Measurements from ENCODE around the gene CRYL1.

DNA sequence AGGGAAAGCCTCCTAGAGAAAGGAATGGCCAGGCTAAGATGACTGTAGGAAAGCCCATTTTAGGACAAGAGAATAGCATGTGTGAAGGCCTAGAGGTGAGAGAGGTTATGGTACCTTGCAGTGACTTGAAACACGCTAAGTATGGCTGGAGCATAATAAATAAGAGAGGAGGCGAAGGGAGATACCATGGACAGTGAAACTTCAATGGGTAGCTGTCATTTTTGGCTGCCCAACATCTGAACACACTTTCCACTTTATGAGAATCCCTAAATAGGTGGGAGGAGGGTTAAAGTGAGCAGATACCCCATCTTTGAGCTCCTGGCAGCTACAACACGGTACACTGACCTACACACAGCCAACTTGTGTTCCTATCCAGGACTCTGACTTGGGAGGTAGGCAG lies 33.3 kb upstream of the CRYL1 start:
- no peak for TF ChIP-seq CTCF (IDR thresholded peaks at IDR 0.05 in 2 of 3, conservative IDR thresholded peaks at IDR 0.05 in 1 of 3; ENCODE audit: borderline replicate concordance in 1 of 3, insufficient read depth in 1 of 3, low read depth in 2 of 3, low read length in 2 of 3)
- no peak for TF ChIP-seq MAX (IDR thresholded peaks at IDR 0.05)
- TF ChIP-seq YY1 (IDR thresholded peaks at IDR 0.05; ENCODE audit: extremely low read depth, insufficient replicate concordance, low read depth, low read length), result no peak
- TF ChIP-seq SP1 (IDR thresholded peaks at IDR 0.05; ENCODE audit: low read depth), result no peak

Measured in HCT116 (cell line).